Measurements from ENCODE around the gene STOML2.

The STOML2 gene

DNA sequence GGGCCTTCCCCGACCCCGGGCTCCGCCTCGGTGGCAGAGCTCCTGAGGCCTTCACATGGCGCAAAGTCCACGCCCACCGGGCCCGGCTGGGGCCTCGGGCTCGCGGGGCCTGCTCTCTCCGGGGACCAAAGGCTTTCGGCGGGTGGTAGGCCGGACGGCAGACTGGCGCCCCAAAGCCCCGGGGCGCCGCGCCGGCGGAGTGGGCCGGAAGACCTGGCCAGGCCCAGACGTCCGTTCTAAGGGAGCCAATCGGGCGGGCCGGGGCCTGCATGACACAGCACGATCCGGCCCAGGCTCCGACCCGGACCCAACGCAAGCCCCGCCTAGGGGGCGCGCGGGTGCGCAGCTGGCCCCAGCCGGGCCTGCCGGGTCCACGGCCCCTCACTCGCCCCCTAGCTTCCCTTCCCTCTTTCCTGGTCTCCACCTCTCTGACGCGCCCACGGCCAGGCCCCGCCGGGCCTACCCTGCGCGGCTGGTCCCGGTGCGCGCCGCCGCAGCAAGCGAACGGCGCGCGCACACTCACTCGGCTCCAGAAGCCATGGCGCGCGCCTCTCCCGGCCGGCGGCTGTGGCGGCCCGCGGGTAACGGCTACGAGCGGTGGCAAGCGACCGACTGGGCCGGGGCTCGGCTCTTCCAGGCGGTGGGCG, 31.0 kb downstream of the STOML2 start:
- peak; percentile 92 for DNase-seq

GRCh38 chr9:35070823-35071813, 31.8 kb downstream of the STOML2 start:
- DNase-seq: no peak

DNA sequence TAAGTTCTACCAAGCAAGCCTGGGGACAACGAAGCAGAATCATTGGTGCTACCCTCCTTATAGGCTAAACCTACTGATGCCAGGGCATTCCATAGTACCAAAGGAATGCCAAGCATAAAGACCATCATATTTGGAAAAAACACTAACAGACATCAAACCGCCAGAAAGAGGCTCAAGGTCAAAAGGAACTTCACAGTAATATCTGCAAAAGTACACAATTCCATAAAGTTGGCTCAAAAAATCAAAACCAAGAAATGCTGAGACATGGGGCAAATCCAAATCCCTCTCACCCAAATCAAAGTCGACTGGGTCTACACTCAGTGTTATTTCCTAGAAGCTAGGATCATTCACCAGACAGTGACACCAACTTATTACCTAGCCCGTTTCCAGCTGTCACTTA, 33.9 kb downstream of the STOML2 start:
- DNase-seq: no peak

DNA sequence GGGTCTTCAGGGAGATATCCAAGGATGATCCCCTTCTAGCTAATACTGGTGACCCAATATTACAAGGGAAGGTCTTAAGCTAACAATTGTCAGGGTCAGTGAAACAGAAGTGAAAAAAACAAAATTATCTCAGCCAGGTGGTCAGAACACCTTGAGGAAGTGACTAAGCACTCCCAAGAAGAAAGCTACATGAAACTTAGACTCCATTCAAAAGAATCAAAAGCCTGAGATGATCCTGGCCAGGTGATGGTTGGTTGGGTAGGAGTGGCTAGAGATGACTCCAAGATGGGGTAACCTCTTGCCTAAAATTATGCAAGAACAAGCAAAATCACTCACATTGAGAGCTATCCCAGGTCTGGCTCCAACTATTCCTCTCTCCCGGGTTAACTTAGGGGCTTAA, 35.9 kb downstream of the STOML2 start:
- no peak for DNase-seq

DNA sequence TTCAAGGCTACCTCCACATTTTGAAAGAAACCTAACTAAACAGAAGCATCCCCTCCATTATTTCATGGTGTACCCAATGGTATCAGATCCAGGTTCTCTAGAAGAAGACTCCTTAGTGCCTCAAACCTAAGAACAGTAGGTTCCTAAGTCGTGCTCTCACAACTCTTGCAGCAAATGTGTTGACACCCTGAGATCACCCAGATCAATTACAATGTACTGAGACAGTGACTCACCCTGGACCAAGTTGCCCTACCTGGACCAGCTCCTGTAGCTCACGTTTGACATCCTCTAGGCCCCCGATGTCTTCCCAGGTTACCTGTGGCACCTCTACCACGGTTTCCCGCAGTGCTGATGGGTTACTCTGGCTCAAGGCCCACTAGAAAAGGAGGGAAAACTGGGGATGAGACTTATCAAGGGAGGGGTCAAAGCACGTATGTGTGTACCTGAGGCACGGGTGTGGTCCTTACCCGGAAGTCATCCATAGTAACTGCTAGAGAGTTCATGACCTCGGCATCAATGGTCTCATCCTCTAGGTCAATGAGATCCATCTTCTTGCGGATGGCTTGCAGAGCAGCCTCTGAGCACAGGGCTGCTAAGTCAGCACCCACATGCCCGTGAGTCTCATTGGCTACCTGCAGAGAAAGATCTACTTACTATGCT, 42.3 kb downstream of the STOML2 start:
- no peak for DNase-seq

GRCh38 chr9:35059438-35059837, 43.5 kb downstream of the STOML2 start:
- no peak for DNase-seq

DNA sequence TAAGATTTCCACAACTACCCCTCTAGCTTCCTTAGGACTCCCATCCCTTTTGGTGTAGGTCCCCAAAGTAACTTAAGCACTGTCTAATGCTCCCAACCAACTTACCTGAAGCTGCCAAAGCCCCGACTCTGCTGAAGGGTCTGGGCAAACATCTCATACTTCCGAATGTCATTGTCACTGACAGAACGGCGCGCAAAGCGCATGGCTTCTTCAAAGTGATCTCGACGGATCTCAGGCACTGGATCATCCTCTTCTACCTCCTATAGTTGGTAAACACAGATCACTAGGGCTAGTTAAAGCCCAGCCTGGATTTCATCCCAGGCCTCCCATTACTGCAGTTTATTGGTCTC, 45.7 kb downstream of the STOML2 start:
- no peak for DNase-seq

- no peak for DNase-seq
Measured at GRCh38 chr9:35056571-35057270, 46.2 kb downstream of the STOML2 start.

- DNase-seq: no peak
Measured at GRCh38 chr9:35054871-35055644, 47.9 kb downstream of the STOML2 start.

DNA sequence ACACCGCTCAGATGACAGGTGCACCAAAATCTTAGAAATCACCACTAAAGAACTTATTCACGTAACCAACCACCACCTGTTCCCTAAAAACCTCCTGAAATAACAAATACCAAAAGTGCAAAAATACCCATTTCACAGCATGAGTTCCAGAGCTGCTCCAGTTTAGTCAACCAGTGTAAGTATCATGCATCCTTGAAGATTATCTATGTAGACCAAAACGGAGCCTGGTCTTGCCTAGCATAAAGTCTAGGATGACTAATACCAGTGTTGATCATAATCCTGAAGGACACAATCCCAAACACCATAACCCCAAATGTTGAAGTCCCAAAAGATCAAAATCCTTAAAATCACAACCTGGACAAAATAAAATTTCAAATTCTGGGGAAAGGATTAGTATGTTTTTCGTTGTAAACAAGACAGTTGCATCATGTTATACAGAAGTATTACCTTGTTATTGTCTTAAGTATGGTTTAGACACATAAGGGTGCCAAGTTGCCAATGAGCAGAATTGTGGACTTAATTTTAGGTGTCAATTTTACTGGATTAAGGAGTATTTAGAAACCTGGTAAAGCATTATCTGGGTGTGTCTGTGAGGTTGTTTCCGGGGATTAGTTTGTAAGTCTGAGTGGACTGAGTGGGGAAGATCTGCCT, 48.6 kb downstream of the STOML2 start:
- DNase-seq: no peak

GRCh38 chr9:35051069-35051967, 51.6 kb downstream of the STOML2 start:
- DNase-seq: no peak

All from islet precursor cell (in vitro differentiated cells).